Motor neuron (in vitro differentiated cells): ENCODE data around the gene PRKCG. TPM values are rescaled to one million over a fixed set of nuclear protein-coding genes. Genes with fewer than 3 reads are reported as not detected.
"Not testable (repeated sequence)": the region's sequence is repeated elsewhere in the genome, so short reads cannot be mapped to it uniquely, and the experiment has no call there.

Source experiments
- ATAC-seq, 8 experiments: fragments of 200-7000 bp; cut with Tn5 transposase; replicated peaks in 6 of 8; 2 replicates each; pipeline ENCODE4 v1.8.0; 2021; ENCODE audit warnings: mild to moderate bottlenecking in 8 of 8, moderate library complexity in 8 of 8
- H3K27ac ChIP-seq, 2 donors: fragments of 250-450 bp; sonication (Bioruptor Pico); 2 replicates each; pipeline ENCODE4 v1.9.0; 2021; ENCODE audit warnings: antibody characterized with exemption in 2 of 2, mild to moderate bottlenecking in 2 of 2, moderate library complexity in 1 of 2
- H3K4me1 ChIP-seq, 2 donors: fragments of 250-450 bp; sonication (Bioruptor Pico); replicated peaks in 1 of 2; 2 replicates each; pipeline ENCODE4 v1.6.1; 2021; ENCODE audit warnings: antibody characterized with exemption in 2 of 2, mild to moderate bottlenecking in 2 of 2, moderate library complexity in 1 of 2
- H3K4me3 ChIP-seq, 5 donors: fragments of 250-450 bp; sonication (Bioruptor Pico); 2 replicates each; pipeline ENCODE4 v1.9.0; 2021; ENCODE audit warnings: antibody characterized with exemption in 5 of 5, mild to moderate bottlenecking in 5 of 5, moderate library complexity in 4 of 5
- WGBS, 10 experiments: fragments of 450-650 bp; shearing (Covaris generic); methylation state at CpG; one replicate each; pipeline ENCODE4 v1.0.0; 2022; 5-methylcytosine and 5-hydroxymethylcytosine counted together
- in situ Hi-C, 9 experiments: fragments of 400-800 bp; cut with MboI; loops; one replicate each; pipeline ENCODE4 v1.15.0; 2021; ENCODE audit warnings: low sequenced_read_pairs in 9 of 9, low pct_unique_long_range_greater_than_20kb in 2 of 9; ENCODE audit not compliant: unreplicated experiment in 9 of 9
- total RNA-seq, 8 experiments: library from RNA; unstranded; fragments of 300-600 nt; gene quantifications; 2 replicates each; pipeline versions ENCODE4 v1.2.3 to v1.2.4, GENCODE V29; 2022

The PRKCG gene
- total RNA-seq, 8 experiments from 2014 or later: 0.10 to 2.4 (median 0.91) TPM

GRCh38 chr19:53866865-53867224 is 15.2 kb upstream of the PRKCG start:
- no peak for ATAC-seq
- in situ Hi-C loops: no loop called here

GRCh38 chr19:53867225-53868090 is 14.5 kb upstream of the PRKCG start, which contains the start of gene MYADM:
Gene MYADM (plus strand): TSS chr19:53867883. CDS start chr19:53873530, 5,647 bp downstream.
- peak within 1 kb of the TSS; percentile 51 to 85 (median 78) for H3K4me3 ChIP-seq
- H3K27ac ChIP-seq: peak within 1 kb of the TSS; percentile 92 to 97
- peak; percentile 60 to 80 (median 76) for ATAC-seq
- peaks cover 8 to 11% of the 10 kb centered on the region in 2 donors for H3K4me1 ChIP-seq
- in situ Hi-C loops: no loop called here
- 10 to 20% methylated on average over 1 to 3 of the region's 37 CpGs; no CpG with 5 or more reads in 8 of the 10 experiments for WGBS, 10 experiments

More at GRCh38 chr19:53866865-53867224, 15.2 kb upstream of the PRKCG start:
- Histone ChIP-seq H3K4me3 (peak overlapping the region; percentile 51 to 85 (median 78)), H3K4me1 (peaks cover 8 to 11% of the 10 kb centered on the region in 2 donors), H3K27ac (peak overlapping the region; percentile 92 to 97)
- WGBS, 10 experiments: 0 to 38% (median 23%) methylated on average over 1 to 5 of the region's 14 CpGs; no CpG with 5 or more reads in 6 of the 10 experiments

- in situ Hi-C loops: no loop called here
- peaks cover 8 to 11% of the 10 kb centered on the region in 2 donors for H3K4me1 ChIP-seq
Measured at GRCh38 chr19:53868091-53868891, 13.7 kb upstream of the PRKCG start.

GRCh38 chr19:53868892-53869804 is 12.8 kb upstream of the PRKCG start:
- 3% methylated on average over 5 to 7 of the region's 75 CpGs; no CpG with 5 or more reads in 8 of the 10 experiments for WGBS, 10 experiments
- peak; percentile 48 to 70 (median 61) for ATAC-seq
- Histone ChIP-seq H3K4me3 (peak overlapping the region; percentile 51 to 85 (median 78)), H3K27ac (peak overlapping the region; percentile 86 to 90), H3K4me1 (peaks cover 8 to 11% of the 10 kb centered on the region in 2 donors)
- in situ Hi-C loops: no loop called here

More at GRCh38 chr19:53868091-53868891, 13.7 kb upstream of the PRKCG start:
- 0 to 7% (median 0%) methylated on average over 1 to 6 of the region's 37 CpGs; no CpG with 5 or more reads in 7 of the 10 experiments for WGBS, 10 experiments
- peak in 6 of 8 experiments; percentile 0 to 15 (median 4) for ATAC-seq
- Histone ChIP-seq H3K27ac (peak overlapping the region; percentile 86 to 90), H3K4me3 (peak overlapping the region; percentile 51 to 85 (median 78))

GRCh38 chr19:53869805-53870484 is 12.1 kb upstream of the PRKCG start:
- no CpG with 5 or more reads among the region's 24 CpGs for WGBS, 10 experiments
- Histone ChIP-seq H3K27ac (peak overlapping the region; percentile 86 to 90), H3K4me3 (peak overlapping the region; percentile 51 to 85 (median 78))
- ATAC-seq, in situ Hi-C loops, H3K4me1 ChIP-seq: not testable (repeated sequence)

GRCh38 chr19:53870485-53870844 is 11.5 kb upstream of the PRKCG start:
- Histone ChIP-seq H3K4me3 (peak overlapping the region in 1 of 5 donors; percentile 6), H3K27ac (peak overlapping the region in 1 of 2 donors; percentile 36), H3K4me1 (peaks cover 2 to 3% of the 10 kb centered on the region in 2 donors)
- WGBS, 10 experiments: 40 to 100% (median 57%) methylated on average over 1 to 3 of the region's 5 CpGs; no CpG with 5 or more reads in 5 of the 10 experiments
- in situ Hi-C loops: no loop called here
- ATAC-seq: no peak

GRCh38 chr19:53871454-53871853 is 10.5 kb upstream of the PRKCG start:
- no peak for ATAC-seq
- WGBS, 10 experiments: 29 to 100% (median 83%) methylated on average over 1 to 5 of the region's 7 CpGs; no CpG with 5 or more reads in 2 of the 10 experiments
- H3K4me3 ChIP-seq: no peak overlapping the region
- in situ Hi-C loops: no loop called here
- H3K27ac ChIP-seq: no peak overlapping the region
- H3K4me1 ChIP-seq: no peaks in the 10 kb centered on the region

- in situ Hi-C loops: no loop called here
- 29 to 78% (median 65%) methylated on average over 1 to 5 of the region's 6 CpGs; no CpG with 5 or more reads in 4 of the 10 experiments for WGBS, 10 experiments
- peaks cover 0 to 5% of the 10 kb centered on the region in 2 donors for H3K4me1 ChIP-seq
Measured at GRCh38 chr19:53872762-53873161, 9.2 kb upstream of the PRKCG start.

GRCh38 chr19:53873773-53874605 is 8.0 kb upstream of the PRKCG start:
- ATAC-seq: no peak
- WGBS, 10 experiments: 52 to 100% (median 88%) methylated on average over 1 to 27 of the region's 51 CpGs
- in situ Hi-C loops: no loop called here
- H3K4me1 ChIP-seq: peaks cover 4 to 5% of the 10 kb centered on the region in 2 donors
- no peak overlapping the region for H3K4me3 ChIP-seq
- H3K27ac ChIP-seq: no peak overlapping the region

More at GRCh38 chr19:53872762-53873161, 9.2 kb upstream of the PRKCG start:
- H3K27ac ChIP-seq: no peak overlapping the region
- no peak overlapping the region for H3K4me3 ChIP-seq
- no peak for ATAC-seq

- WGBS, 10 experiments: 67 to 94% (median 84%) methylated on average over 3 to 6 of the region's 6 CpGs; no CpG with 5 or more reads in 4 of the 10 experiments
- Histone ChIP-seq H3K4me1 (peaks cover 4 to 5% of the 10 kb centered on the region in 2 donors), H3K27ac (no peak overlapping the region), H3K4me3 (no peak overlapping the region)
- no peak for ATAC-seq
- in situ Hi-C loops: no loop called here
Measured at GRCh38 chr19:53874606-53874990, 7.4 kb upstream of the PRKCG start.
